Midbrain (tissue), 1 donor: ENCODE data around the gene SP5.
"Not testable (repeated sequence)": the region's sequence is repeated elsewhere in the genome, so short reads cannot be mapped to it uniquely, and the experiment has no call there.

Experiments used
- DNase-seq: peaks from one replicate; lab custom pipeline; 2025; lab: John Stamatoyannopoulos, UW

SP5 gene

GRCh38 chr2:170739048-170739447 is 23.9 kb downstream of the SP5 start:
- DNase-seq, result no peak

- no peak for DNase-seq
Observed at GRCh38 chr2:170739507-170740046, 24.4 kb downstream of the SP5 start.

GRCh38 chr2:170740660-170741059 is 25.5 kb downstream of the SP5 start:
- DNase-seq, result no peak

DNA sequence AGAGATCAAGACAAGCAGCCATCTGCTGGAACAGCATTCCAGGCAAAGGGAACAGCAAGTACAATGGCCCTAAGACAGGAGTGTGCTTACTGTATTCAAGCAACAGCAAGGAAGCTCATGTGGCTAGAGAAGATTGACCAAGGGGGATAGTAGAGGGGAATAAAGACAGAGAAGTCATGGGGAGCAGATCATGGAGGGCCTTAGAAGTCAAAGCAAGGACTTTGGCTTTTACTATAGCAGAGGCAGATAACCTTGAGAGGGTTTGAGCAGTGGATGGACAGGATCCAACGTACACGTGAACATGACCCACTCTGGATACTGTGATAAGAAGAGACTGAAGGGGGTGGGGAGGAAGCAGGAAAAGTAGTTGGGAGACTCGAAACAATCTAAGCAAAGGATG is 26.9 kb downstream of the SP5 start:
- DNase-seq, result no peak

DNA sequence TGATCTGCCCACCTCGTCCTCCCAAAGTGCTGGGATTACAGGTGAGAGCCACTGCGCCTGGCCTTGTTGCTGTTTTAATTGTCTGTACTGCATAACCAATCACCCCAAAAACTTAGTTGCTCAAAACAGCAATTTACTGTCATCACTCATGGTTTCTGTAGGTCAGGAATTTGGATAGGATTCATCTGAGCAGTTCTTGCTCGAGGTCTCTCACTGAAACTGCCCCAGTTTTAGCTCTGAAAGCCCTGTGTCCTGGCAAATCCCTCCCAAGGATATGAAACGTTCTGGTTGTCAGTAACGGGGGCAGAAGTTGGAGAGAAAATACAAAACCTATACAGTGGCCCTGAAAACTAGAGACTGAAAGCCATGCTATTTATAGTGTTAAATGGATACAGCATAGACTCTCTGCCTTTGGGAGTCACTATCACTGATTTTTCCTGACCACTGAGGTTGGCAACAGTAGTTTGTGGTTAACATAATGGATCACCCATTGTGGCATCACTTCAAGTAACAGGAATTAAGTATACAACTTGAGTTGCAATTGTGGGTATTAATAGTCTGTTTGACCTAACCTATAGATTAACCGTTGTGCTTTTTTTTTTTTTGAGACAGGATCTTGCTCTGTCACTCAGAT is 27.9 kb downstream of the SP5 start:
- no peak for DNase-seq

DNA sequence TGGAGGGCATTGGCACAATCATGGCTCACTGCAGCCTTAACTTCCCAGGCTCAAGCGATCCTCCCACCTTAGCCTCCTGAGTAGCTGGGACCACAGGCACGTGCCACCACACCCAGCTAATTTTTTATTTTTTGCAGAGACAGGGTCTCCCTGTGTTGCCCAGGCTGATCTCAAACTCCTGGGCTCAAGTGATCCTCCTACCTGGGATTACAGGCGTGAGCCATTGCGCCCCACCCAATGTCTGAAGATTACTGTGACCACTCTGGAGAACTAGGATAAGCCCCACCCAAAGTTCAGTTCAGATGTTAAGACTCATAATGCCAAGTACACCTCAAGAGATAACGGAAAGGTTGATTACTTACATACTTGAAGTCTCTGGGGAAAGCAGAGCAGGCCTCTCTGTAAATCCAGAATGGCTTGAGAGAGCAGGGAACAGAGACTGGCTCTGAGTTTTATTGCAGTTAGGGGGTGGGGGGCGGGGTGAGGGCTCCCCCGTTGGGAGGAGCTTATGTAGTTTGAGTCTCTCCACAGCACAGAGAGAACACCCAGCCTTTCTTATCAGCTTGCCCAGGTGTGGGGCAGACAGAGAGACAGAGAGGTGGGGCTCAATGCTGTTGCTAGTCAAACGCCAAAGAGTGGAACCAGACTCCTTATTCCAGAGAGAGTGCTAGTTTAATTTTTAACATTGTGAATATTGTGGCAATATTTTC is 28.5 kb downstream of the SP5 start:
- no peak for DNase-seq

- DNase-seq, result no peak
Observed at GRCh38 chr2:170744248-170745002, 29.3 kb downstream of the SP5 start.

DNA sequence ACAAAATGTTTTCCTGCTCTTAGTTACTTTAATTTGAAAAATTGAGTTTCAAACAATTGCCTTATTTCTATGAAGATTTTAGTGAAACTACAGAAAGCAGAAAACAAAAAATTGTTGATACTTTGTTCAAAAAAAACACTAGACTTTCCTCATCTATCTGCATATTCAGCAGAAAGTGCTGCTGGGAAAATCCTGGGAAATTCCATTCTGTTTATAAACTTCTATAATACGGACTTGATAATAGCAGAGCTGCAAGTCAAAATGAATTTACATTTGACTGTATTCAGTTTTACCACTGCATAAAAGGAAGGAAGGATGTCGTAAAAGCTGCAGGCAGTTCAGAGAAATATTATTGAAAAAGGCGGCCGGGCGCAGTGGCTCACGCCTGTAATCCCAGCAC is 30.2 kb downstream of the SP5 start:
- no peak for DNase-seq

DNA sequence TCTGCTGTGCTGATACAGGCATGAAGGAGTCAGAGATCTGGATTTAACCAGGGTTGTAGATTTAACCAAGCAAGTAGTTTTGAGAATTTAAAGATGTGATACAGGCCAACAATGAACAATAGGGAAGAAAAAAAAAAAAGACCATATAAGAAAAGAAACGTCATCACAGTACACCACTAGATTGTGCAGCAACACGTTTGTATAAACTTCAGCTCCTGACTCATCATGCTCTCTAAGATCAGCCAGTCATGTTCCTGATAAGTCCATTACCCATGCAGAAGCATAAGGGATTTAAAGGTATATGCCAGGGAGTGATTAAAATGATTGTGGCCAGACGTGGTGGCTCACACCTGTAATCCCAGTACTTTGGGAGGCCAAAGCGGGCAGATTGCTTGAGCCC is 32.8 kb downstream of the SP5 start:
- no peak for DNase-seq

- not testable (repeated sequence) for DNase-seq
Observed at GRCh38 chr2:170751555-170751954, 36.4 kb downstream of the SP5 start.

DNA sequence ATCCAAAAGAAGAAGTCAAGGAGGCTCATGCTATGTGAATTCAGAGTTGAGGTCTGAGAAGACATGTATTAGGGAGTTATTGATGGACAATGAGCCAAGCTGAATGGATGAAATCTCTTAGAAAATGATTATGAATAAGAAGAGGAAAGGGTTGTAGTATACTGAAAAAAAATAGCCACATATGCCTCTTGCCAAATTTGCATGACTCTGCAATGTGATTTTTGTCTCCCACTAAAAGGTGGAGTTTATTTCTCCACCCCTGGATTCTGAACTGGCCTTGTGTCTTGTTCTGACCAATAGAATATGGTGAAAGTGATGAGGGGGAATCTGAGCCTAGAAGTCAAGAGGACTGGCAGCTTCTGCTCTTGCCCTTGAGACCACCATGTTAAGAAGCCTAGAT is 46.4 kb downstream of the SP5 start:
- DNase-seq, result no peak

GRCh38 chr2:170762760-170763159 is 47.6 kb downstream of the SP5 start:
- DNase-seq, result no peak

GRCh38 chr2:170763232-170763631 is 48.1 kb downstream of the SP5 start:
- DNase-seq, result no peak

DNA sequence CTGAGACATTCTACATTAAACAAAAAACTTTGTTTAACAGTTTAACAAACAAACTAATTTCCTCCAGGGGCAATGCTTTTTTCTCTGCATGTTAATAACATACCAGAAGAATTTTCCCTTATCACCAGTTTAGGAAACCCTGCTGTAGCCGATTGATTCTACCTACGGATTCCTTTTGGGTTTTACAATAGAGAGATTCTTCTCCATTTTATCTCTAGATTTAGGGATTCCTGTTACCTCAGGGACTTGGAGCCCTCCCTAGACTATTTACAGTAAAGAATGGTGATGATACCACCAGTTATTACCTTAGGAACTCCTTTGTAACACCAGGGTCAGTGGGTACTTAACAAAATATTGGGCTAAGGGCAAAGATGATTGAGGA is 49.7 kb downstream of the SP5 start:
- DNase-seq, result no peak

GRCh38 chr2:170766693-170767092 is 51.6 kb downstream of the SP5 start:
- DNase-seq, result no peak
